Neural progenitor cell (in vitro differentiated cells): ENCODE measurements around the gene EXD3.

Experiments used
- EZH2phosphoT487 ChIP-seq: fragments of 200-600 bp; sonication (generic); IDR thresholded peaks from 2 replicates; pipeline ENCODE4 v1.6.1; 2017; ENCODE audit warnings: antibody characterized with exemption
- TF ChIP-seq, protein P1 (sequence below): fragments of 200-600 bp; sonication (generic); IDR thresholded peaks from 2 replicates; pipeline ENCODE4 v1.5.1; 2017; ENCODE audit warnings: antibody characterized with exemption, mild to moderate bottlenecking

DNA sequence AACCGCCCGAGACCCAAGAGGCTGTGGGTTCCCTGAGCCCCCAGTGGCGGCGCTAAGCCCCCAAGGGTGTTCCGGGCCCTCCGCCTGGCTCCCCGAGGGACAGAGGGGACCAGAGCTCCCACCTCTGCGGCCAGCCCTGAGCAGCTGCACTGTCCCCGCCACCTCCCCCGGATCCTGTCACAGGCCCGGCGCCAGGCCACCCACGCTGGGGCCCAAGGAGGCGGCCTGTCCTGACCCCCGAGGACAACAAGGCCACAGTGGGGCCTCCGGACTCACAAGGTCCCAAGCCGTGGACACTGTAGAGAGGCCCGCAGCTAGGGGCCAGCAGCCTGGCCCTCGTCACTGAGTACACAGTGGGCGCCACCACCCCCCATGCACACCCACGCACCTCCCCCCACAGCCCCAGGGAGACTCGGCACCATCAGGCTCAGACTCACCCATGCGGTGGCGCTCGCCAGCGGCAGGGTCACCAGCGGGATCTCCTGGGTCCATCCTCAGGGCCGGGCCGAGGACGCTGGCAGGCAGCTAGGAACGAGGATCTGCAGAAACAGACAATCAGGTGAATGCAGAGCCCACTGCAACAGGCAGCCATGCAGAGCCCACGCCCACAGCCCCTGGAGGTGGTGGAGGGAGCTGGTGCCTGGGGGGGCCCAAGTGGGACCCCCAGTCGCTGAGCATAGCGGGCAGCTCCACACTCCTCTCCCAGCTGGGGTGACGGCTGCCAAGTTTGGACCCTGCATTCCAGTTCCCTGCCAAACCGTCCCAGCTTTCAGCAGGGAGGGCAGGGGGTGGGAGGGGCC is 27.9 kb downstream of the EXD3 start:
- TF ChIP-seq, protein P1, sequence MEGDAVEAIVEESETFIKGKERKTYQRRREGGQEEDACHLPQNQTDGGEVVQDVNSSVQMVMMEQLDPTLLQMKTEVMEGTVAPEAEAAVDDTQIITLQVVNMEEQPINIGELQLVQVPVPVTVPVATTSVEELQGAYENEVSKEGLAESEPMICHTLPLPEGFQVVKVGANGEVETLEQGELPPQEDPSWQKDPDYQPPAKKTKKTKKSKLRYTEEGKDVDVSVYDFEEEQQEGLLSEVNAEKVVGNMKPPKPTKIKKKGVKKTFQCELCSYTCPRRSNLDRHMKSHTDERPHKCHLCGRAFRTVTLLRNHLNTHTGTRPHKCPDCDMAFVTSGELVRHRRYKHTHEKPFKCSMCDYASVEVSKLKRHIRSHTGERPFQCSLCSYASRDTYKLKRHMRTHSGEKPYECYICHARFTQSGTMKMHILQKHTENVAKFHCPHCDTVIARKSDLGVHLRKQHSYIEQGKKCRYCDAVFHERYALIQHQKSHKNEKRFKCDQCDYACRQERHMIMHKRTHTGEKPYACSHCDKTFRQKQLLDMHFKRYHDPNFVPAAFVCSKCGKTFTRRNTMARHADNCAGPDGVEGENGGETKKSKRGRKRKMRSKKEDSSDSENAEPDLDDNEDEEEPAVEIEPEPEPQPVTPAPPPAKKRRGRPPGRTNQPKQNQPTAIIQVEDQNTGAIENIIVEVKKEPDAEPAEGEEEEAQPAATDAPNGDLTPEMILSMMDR = no peak
- TF ChIP-seq EZH2phosphoT487 = no peak
